Liver (tissue), 9 donors: ENCODE results near the gene NLK. TPM values are rescaled to one million over a fixed set of nuclear protein-coding genes. Genes with fewer than 3 reads are reported as not detected.
A peak's percentile ranks its signal among the peaks of the same experiment; 100 is the strongest.

Source experiments
- DNase-seq: peaks from one replicate; pipeline ENCODE4 v3.0.0-alpha.2; 2017; ENCODE audit warnings: low spot score
- H3K27ac ChIP-seq, 2 donors: one replicate each; pipeline ENCODE4 v1.7.0; 2013; ENCODE audit warnings: inconsistent platforms in 2 of 2, low read length in 2 of 2, control low read depth in 1 of 2, low read depth in 1 of 2, mild to moderate bottlenecking in 1 of 2
- H3K27me3 ChIP-seq, 4 donors: one replicate each; pipeline versions ENCODE4 v1.6.1 to v1.7.0; 2013; ENCODE audit warnings: low read length in 3 of 4, inconsistent platforms in 1 of 4, mild to moderate bottlenecking in 1 of 4, moderate library complexity in 1 of 4; ENCODE audit not compliant: control insufficient read depth in 4 of 4, insufficient read depth in 4 of 4
- H3K36me3 ChIP-seq, 4 donors: one replicate each; pipeline versions ENCODE4 v1.6.1 to v1.7.0; 2013; ENCODE audit warnings: low read length in 3 of 4, mild to moderate bottlenecking in 3 of 4, low read depth in 1 of 4, moderate library complexity in 1 of 4; ENCODE audit not compliant: control insufficient read depth in 4 of 4, insufficient read depth in 3 of 4
- H3K4me1 ChIP-seq, 4 donors: one replicate each; pipeline versions ENCODE4 v1.6.1 to v1.7.0; 2013; ENCODE audit warnings: low read length in 3 of 4, mild to moderate bottlenecking in 3 of 4, moderate library complexity in 1 of 4; ENCODE audit not compliant: control insufficient read depth in 4 of 4, insufficient read depth in 4 of 4
- H3K4me3 ChIP-seq, 3 donors: one replicate each; pipeline versions ENCODE4 v1.6.1 to v1.7.0; 2013; ENCODE audit warnings: low read length in 3 of 3, control low read depth in 1 of 3, low read depth in 1 of 3, mild to moderate bottlenecking in 1 of 3
- H3K9ac ChIP-seq, 2 donors: one replicate each; pipeline ENCODE4 v1.7.0; 2013; ENCODE audit warnings: low read length in 2 of 2, mild to moderate bottlenecking in 2 of 2, moderate library complexity in 2 of 2, control low read depth in 1 of 2, low read depth in 1 of 2
- H3K9me3 ChIP-seq, 4 donors: one replicate each; pipeline versions ENCODE4 v1.6.1 to v1.7.0; 2013; ENCODE audit warnings: low read length in 3 of 4; ENCODE audit not compliant: control insufficient read depth in 4 of 4
- FOXA1 ChIP-seq: IDR thresholded peaks from 2 replicates; pipeline ENCODE4 v1.6.1; 2016; ENCODE audit warnings: antibody characterized with exemption
- FOXA2 ChIP-seq: IDR thresholded peaks from 2 replicates; pipeline ENCODE4 v1.6.1; 2016; ENCODE audit warnings: antibody characterized with exemption
- GABPA ChIP-seq, 2 donors: IDR thresholded peaks in 1 of 2; conservative IDR thresholded peaks in 1 of 2; 2 replicates each; pipeline ENCODE4 v1.6.1; 2016; ENCODE audit warnings: antibody characterized with exemption in 2 of 2, mild to moderate bottlenecking in 1 of 2, moderate library complexity in 1 of 2
- HNF4A ChIP-seq, 2 donors: conservative IDR thresholded peaks; 2 replicates each; pipeline ENCODE4 v1.6.1; 2016; ENCODE audit warnings: antibody characterized with exemption in 2 of 2, mild to moderate bottlenecking in 2 of 2
- HNF4G ChIP-seq: IDR thresholded peaks from 2 replicates; pipeline ENCODE4 v1.6.1; 2016; ENCODE audit warnings: antibody characterized with exemption
- JUND ChIP-seq, 2 donors: IDR thresholded peaks; 2 replicates each; pipeline ENCODE4 v1.6.1; 2016; ENCODE audit warnings: antibody characterized with exemption in 2 of 2
- NR2F2 ChIP-seq: IDR thresholded peaks from 2 replicates; pipeline ENCODE4 v1.6.1; 2016; ENCODE audit warnings: antibody characterized with exemption
- RAD21 ChIP-seq, 2 donors: IDR thresholded peaks; 2 replicates each; pipeline ENCODE4 v1.6.1; 2016; ENCODE audit warnings: antibody characterized with exemption in 2 of 2, mild to moderate bottlenecking in 2 of 2
- RXRA ChIP-seq, 2 donors: IDR thresholded peaks; 2 replicates each; pipeline ENCODE4 v1.6.1; 2017 to 2018; ENCODE audit warnings: antibody characterized with exemption in 2 of 2, mild to moderate bottlenecking in 1 of 2
- SP1 ChIP-seq: IDR thresholded peaks from 2 replicates; pipeline ENCODE4 v1.6.1; 2018; ENCODE audit warnings: antibody characterized with exemption, mild to moderate bottlenecking
- TAF1 ChIP-seq: conservative IDR thresholded peaks from 2 replicates; pipeline ENCODE4 v1.6.1; 2016; ENCODE audit warnings: antibody characterized with exemption, mild to moderate bottlenecking
- YY1 ChIP-seq: IDR thresholded peaks from 2 replicates; pipeline ENCODE4 v1.6.1; 2016; ENCODE audit warnings: antibody characterized with exemption, mild to moderate bottlenecking
- WGBS: extraction: QIAGEN DNeasy Blood & Tissue Kit; methylation state at CpG from one replicate; pipeline ENCODE4 v1.1.7; 2013; 5-methylcytosine and 5-hydroxymethylcytosine counted together
- polyA plus RNA-seq, 2 donors: library from polyadenylated mRNA; stranded (reverse) in 1 of 2; unstranded in 1 of 2; fragments of 200-250 nt in 1 of 2; fragments of >200 nt in 1 of 2; fragmentation: Nextera tagmentation in 1 of 2; extraction: Ambion mirVana in 1 of 2; gene quantifications; one replicate each; pipeline versions ENCODE4 v1.2.1 to v1.2.3, GENCODE V29; 2013 to 2015
- total RNA-seq, 2 donors: library from RNA; depleted of rRNA; stranded (reverse); fragments of >200 nt; gene quantifications; one replicate each; pipeline ENCODE4 v1.2.3, GENCODE V29; 2014
- TF ChIP-seq, protein P1 (sequence below): IDR thresholded peaks from 2 replicates; pipeline ENCODE4 v1.6.1; 2016; ENCODE audit warnings: antibody characterized with exemption
- TF ChIP-seq, protein P2 (sequence below): IDR thresholded peaks from 2 replicates; pipeline ENCODE4 v1.6.1; 2016; ENCODE audit warnings: antibody characterized with exemption
- donor health status: healthy.
- donor health status: healthy.
- donor health status: healthy.
- donor health status: healthy.
- donor health status: healthy.

NLK gene
- total and polyA plus RNA-seq, 4 donors: 4.4 to 17.4 (median 9.2) TPM

DNA sequence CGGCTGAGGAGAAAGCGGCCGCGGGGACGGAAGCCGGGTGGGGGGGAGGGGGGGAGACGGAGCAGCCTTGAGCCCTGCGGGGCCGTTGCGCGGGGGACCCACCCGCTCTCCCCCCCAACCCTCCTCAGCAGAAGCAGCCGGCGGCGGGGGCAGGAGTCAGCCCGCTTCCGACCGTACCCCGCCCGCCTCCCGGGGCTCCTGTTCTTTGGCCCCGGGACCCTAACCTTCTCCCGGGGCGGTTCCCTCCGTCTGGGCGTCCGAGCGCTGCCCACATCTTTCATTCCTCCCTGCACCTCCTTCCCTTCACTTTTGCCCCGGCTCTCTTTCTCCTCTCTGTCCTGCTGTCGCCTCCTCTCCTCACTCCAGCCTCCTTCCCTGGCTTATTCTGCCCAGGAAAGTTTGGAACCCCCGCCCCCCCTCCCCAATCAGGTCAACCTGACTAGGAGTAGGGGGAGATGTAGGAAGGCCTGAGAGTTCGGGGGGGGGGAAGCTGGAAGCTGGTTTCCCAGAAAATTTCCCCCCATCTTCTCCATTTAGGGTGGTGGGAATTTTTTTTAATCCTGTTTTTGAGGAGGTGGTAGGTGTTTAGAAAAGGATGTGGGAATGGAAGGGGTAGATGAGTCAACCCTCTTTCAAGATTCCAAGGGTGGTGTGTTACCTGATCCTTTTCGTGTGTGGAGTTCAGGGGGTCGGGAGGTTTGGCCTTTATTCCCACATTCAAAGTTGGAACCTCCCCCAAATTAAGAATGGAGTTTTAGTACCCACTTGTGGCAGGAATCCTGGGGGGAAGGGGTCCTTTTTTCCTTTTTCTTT, 427 bp upstream of the NLK start:
- Histone ChIP-seq H3K9ac (peak overlapping the region; percentile 64 to 81), H3K27ac (peak overlapping the region; percentile 66 to 74), H3K36me3 (peaks cover 0 to 2% (median 0%) of the 10 kb centered on the region in 4 donors), H3K9me3 (no peaks in the 10 kb centered on the region), H3K27me3 (no peaks in the 10 kb centered on the region), H3K4me1 (peaks cover 10 to 37% (median 27%) of the 10 kb centered on the region in 4 donors), H3K4me3 (peak overlapping the region; percentile 81 to 97 (median 87))
- no peak for DNase-seq
- WGBS: 3% methylated on average over 34 of the region's 34 CpGs
- TF ChIP-seq NR2F2 (no peak), RXRA (IDR thresholded peaks at IDR 0.05) (no peak)
- TF ChIP-seq, protein P1, sequence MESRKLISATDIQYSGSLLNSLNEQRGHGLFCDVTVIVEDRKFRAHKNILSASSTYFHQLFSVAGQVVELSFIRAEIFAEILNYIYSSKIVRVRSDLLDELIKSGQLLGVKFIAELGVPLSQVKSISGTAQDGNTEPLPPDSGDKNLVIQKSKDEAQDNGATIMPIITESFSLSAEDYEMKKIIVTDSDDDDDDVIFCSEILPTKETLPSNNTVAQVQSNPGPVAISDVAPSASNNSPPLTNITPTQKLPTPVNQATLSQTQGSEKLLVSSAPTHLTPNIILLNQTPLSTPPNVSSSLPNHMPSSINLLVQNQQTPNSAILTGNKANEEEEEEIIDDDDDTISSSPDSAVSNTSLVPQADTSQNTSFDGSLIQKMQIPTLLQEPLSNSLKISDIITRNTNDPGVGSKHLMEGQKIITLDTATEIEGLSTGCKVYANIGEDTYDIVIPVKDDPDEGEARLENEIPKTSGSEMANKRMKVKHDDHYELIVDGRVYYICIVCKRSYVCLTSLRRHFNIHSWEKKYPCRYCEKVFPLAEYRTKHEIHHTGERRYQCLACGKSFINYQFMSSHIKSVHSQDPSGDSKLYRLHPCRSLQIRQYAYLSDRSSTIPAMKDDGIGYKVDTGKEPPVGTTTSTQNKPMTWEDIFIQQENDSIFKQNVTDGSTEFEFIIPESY: no peak

- WGBS: 98% methylated on average over 16 of the region's 16 CpGs
- H3K36me3 ChIP-seq: peaks cover 0 to 2% (median 0%) of the 10 kb centered on the region in 4 donors
- no peak overlapping the region for H3K27ac ChIP-seq
- DNase-seq: no peak
- peak overlapping the region in 1 of 3 donors; percentile 97 for H3K4me3 ChIP-seq
- peaks cover 10 to 37% (median 27%) of the 10 kb centered on the region in 4 donors for H3K4me1 ChIP-seq
- peak overlapping the region; percentile 64 to 81 for H3K9ac ChIP-seq
- no peaks in the 10 kb centered on the region for H3K27me3 ChIP-seq
- no peak for TF ChIP-seq TAF1
- TF ChIP-seq FOXA1: no peak
- no peak for TF ChIP-seq JUND (IDR thresholded peaks at IDR 0.05)
- H3K9me3 ChIP-seq: no peaks in the 10 kb centered on the region
Measured at GRCh38 chr17:28042721-28043291, 329 bp downstream of the NLK start.

GRCh38 chr17:28043296-28043695, 819 bp downstream of the NLK start:
- Histone ChIP-seq H3K36me3 (peaks cover 0 to 2% (median 0%) of the 10 kb centered on the region in 4 donors), H3K9ac (no peak overlapping the region), H3K4me1 (peaks cover 10 to 37% (median 27%) of the 10 kb centered on the region in 4 donors), H3K9me3 (no peaks in the 10 kb centered on the region), H3K27me3 (no peaks in the 10 kb centered on the region), H3K4me3 (no peak overlapping the region), H3K27ac (no peak overlapping the region)
- no peak for DNase-seq
- no peak for TF ChIP-seq FOXA2
- TF ChIP-seq SP1: no peak
- no peak for TF ChIP-seq HNF4A (conservative IDR thresholded peaks at IDR 0.05)
- TF ChIP-seq, protein P2, sequence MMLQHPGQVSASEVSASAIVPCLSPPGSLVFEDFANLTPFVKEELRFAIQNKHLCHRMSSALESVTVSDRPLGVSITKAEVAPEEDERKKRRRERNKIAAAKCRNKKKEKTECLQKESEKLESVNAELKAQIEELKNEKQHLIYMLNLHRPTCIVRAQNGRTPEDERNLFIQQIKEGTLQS: no peak
- TF ChIP-seq FOXA1: no peak
- TF ChIP-seq RXRA (IDR thresholded peaks at IDR 0.05): no peak
- TF ChIP-seq YY1: no peak
- TF ChIP-seq, protein P1: no peak
- TF ChIP-seq NR2F2: no peak
- TF ChIP-seq JUND (IDR thresholded peaks at IDR 0.05): no peak
- no peak for TF ChIP-seq TAF1
- no peak for TF ChIP-seq RAD21 (IDR thresholded peaks at IDR 0.05)
- no peak for TF ChIP-seq HNF4G
- no peak for TF ChIP-seq GABPA (IDR thresholded peaks at IDR 0.05 in 1 of 2, conservative IDR thresholded peaks at IDR 0.05 in 1 of 2)
- WGBS: 96% methylated on average over 3 of the region's 3 CpGs
